HAP-1 (cell line): ENCODE results near the gene DISC1.

Experiments used
- DNase-seq, 2 experiments: peaks; one replicate each; pipeline ENCODE4 v3.0.0-alpha.2; 2016 to 2020; ENCODE audit warnings: low spot score in 2 of 2
- H3K27me3 ChIP-seq: fragments of 250-450 bp; sonication (Bioruptor Pico); 2 replicates; pipeline ENCODE4 v1.5.1; 2020; ENCODE audit warnings: low read depth, mild to moderate bottlenecking, moderate library complexity
- H3K36me3 ChIP-seq: fragments of 250-450 bp; sonication (Bioruptor Pico); replicated peaks from 2 replicates; pipeline ENCODE4 v1.5.1; 2020; ENCODE audit warnings: mild to moderate bottlenecking
- H3K4me1 ChIP-seq: fragments of 250-450 bp; sonication (Bioruptor Pico); 2 replicates; pipeline ENCODE4 v1.5.1; 2020; ENCODE audit warnings: mild to moderate bottlenecking
- H3K4me3 ChIP-seq: fragments of 250-450 bp; sonication (Bioruptor Pico); 2 replicates; pipeline ENCODE4 v1.5.1; 2020; ENCODE audit warnings: mild to moderate bottlenecking, moderate library complexity
- H3K9me3 ChIP-seq: fragments of 250-450 bp; sonication (Bioruptor Pico); 2 replicates; pipeline ENCODE4 v1.5.1; 2020; ENCODE audit warnings: mild to moderate bottlenecking, moderate library complexity
- in situ Hi-C: fragments of 300-500 bp; cut with MboI; formaldehyde crosslinking; loops from 3 replicates; pipeline ENCODE4 v1.14.3; 2020; ENCODE audit warnings: low sequenced_read_pairs, inconsistent platforms, mixed read lengths

Gene DISC1

GRCh38 chr1:231734417-231734816, 107.8 kb downstream of the DISC1 start:
- in situ Hi-C loops, result no loop called here
- no peak overlapping the region for H3K4me3 ChIP-seq
- no peaks in the 10 kb centered on the region for H3K9me3 ChIP-seq
- no peaks in the 10 kb centered on the region for H3K36me3 ChIP-seq
- H3K4me1 ChIP-seq, result no peaks in the 10 kb centered on the region
- H3K27me3 ChIP-seq, result no peaks in the 10 kb centered on the region
- no peak for DNase-seq

GRCh38 chr1:231735411-231735810, 108.8 kb downstream of the DISC1 start:
- in situ Hi-C loops, result no loop called here
- Histone ChIP-seq H3K4me1 (no peaks in the 10 kb centered on the region), H3K27me3 (no peaks in the 10 kb centered on the region), H3K36me3 (no peaks in the 10 kb centered on the region), H3K4me3 (no peak overlapping the region), H3K9me3 (no peaks in the 10 kb centered on the region)
- no peak for DNase-seq

GRCh38 chr1:231735941-231736340, 109.4 kb downstream of the DISC1 start:
- H3K4me1 ChIP-seq, result no peaks in the 10 kb centered on the region
- in situ Hi-C loops, result no loop called here
- H3K4me3 ChIP-seq, result no peak overlapping the region
- no peaks in the 10 kb centered on the region for H3K9me3 ChIP-seq
- no peak for DNase-seq
- H3K36me3 ChIP-seq, result no peaks in the 10 kb centered on the region
- no peaks in the 10 kb centered on the region for H3K27me3 ChIP-seq

GRCh38 chr1:231736464-231736863, 109.9 kb downstream of the DISC1 start:
- Histone ChIP-seq H3K9me3 (no peaks in the 10 kb centered on the region), H3K4me3 (no peak overlapping the region), H3K27me3 (no peaks in the 10 kb centered on the region), H3K36me3 (no peaks in the 10 kb centered on the region), H3K4me1 (no peaks in the 10 kb centered on the region)
- no peak for DNase-seq
- in situ Hi-C loops, result no loop called here

GRCh38 chr1:231738554-231738953, 112.0 kb downstream of the DISC1 start:
- no peak overlapping the region for H3K4me3 ChIP-seq
- no peaks in the 10 kb centered on the region for H3K9me3 ChIP-seq
- H3K4me1 ChIP-seq, result no peaks in the 10 kb centered on the region
- H3K27me3 ChIP-seq, result no peaks in the 10 kb centered on the region
- DNase-seq, result no peak
- H3K36me3 ChIP-seq, result no peaks in the 10 kb centered on the region
- in situ Hi-C loops, result no loop called here

- no peaks in the 10 kb centered on the region for H3K9me3 ChIP-seq
- H3K27me3 ChIP-seq, result no peaks in the 10 kb centered on the region
- no peak for DNase-seq
- in situ Hi-C loops, result no loop called here
- H3K4me1 ChIP-seq, result no peaks in the 10 kb centered on the region
- H3K4me3 ChIP-seq, result no peak overlapping the region
- H3K36me3 ChIP-seq, result no peaks in the 10 kb centered on the region
Measured at GRCh38 chr1:231743966-231744365, 117.4 kb downstream of the DISC1 start.

- Histone ChIP-seq H3K36me3 (no peaks in the 10 kb centered on the region), H3K4me1 (no peaks in the 10 kb centered on the region), H3K4me3 (no peak overlapping the region), H3K27me3 (no peaks in the 10 kb centered on the region), H3K9me3 (no peaks in the 10 kb centered on the region)
- in situ Hi-C loops, result no loop called here
- DNase-seq, result no peak
Measured at GRCh38 chr1:231748760-231749415, 122.3 kb downstream of the DISC1 start.

- Histone ChIP-seq H3K4me1 (no peaks in the 10 kb centered on the region), H3K9me3 (no peaks in the 10 kb centered on the region), H3K27me3 (no peaks in the 10 kb centered on the region), H3K4me3 (no peak overlapping the region), H3K36me3 (no peaks in the 10 kb centered on the region)
- DNase-seq, result no peak
- in situ Hi-C loops, result no loop called here
Measured at GRCh38 chr1:231750296-231750695, 123.7 kb downstream of the DISC1 start.

- Histone ChIP-seq H3K4me1 (no peaks in the 10 kb centered on the region), H3K36me3 (no peaks in the 10 kb centered on the region), H3K4me3 (no peak overlapping the region), H3K27me3 (no peaks in the 10 kb centered on the region), H3K9me3 (no peaks in the 10 kb centered on the region)
- DNase-seq, result no peak
- in situ Hi-C loops, result no loop called here
Measured at GRCh38 chr1:231750818-231751362, 124.3 kb downstream of the DISC1 start.

GRCh38 chr1:231751415-231751814, 124.8 kb downstream of the DISC1 start:
- Histone ChIP-seq H3K4me1 (no peaks in the 10 kb centered on the region), H3K4me3 (no peak overlapping the region), H3K36me3 (no peaks in the 10 kb centered on the region), H3K27me3 (no peaks in the 10 kb centered on the region), H3K9me3 (no peaks in the 10 kb centered on the region)
- in situ Hi-C loops, result no loop called here
- no peak for DNase-seq

GRCh38 chr1:231753313-231753712, 126.7 kb downstream of the DISC1 start:
- Histone ChIP-seq H3K4me3 (no peak overlapping the region), H3K36me3 (no peaks in the 10 kb centered on the region), H3K9me3 (no peaks in the 10 kb centered on the region), H3K27me3 (no peaks in the 10 kb centered on the region), H3K4me1 (no peaks in the 10 kb centered on the region)
- in situ Hi-C loops, result no loop called here
- DNase-seq, result no peak

- Histone ChIP-seq H3K9me3 (no peaks in the 10 kb centered on the region), H3K4me1 (no peaks in the 10 kb centered on the region), H3K27me3 (no peaks in the 10 kb centered on the region), H3K36me3 (no peaks in the 10 kb centered on the region), H3K4me3 (no peak overlapping the region)
- no peak for DNase-seq
- in situ Hi-C loops, result no loop called here
Measured at GRCh38 chr1:231757101-231757404, 130.5 kb downstream of the DISC1 start.

- no peak for DNase-seq
- Histone ChIP-seq H3K9me3 (no peaks in the 10 kb centered on the region), H3K36me3 (no peaks in the 10 kb centered on the region), H3K4me3 (no peak overlapping the region), H3K27me3 (no peaks in the 10 kb centered on the region), H3K4me1 (no peaks in the 10 kb centered on the region)
- in situ Hi-C loops, result no loop called here
Measured at GRCh38 chr1:231757759-231758158, 131.2 kb downstream of the DISC1 start.

- H3K4me1 ChIP-seq, result no peaks in the 10 kb centered on the region
- H3K27me3 ChIP-seq, result no peaks in the 10 kb centered on the region
- no peak overlapping the region for H3K4me3 ChIP-seq
- no peak for DNase-seq
- no peaks in the 10 kb centered on the region for H3K36me3 ChIP-seq
- in situ Hi-C loops, result no loop called here
- H3K9me3 ChIP-seq, result no peaks in the 10 kb centered on the region
Measured at GRCh38 chr1:231761252-231761651, 134.7 kb downstream of the DISC1 start.
